Upper lobe of left lung (tissue), 6 donors: Measurements from ENCODE around the gene ZHX3. TPM values are rescaled to one million over a fixed set of nuclear protein-coding genes. Genes with fewer than 3 reads are reported as not detected.

Experiments
- ATAC-seq, 2 donors: fragments of 200-7000 bp; cut with Tn5 transposase; one replicate each; pipeline ENCODE4 v1.9.1; 2022; ENCODE audit warnings: mild to moderate bottlenecking in 2 of 2, moderate library complexity in 2 of 2; ENCODE audit not compliant: low FRiP score in 2 of 2
- DNase-seq, 2 donors: peaks; one replicate each; pipeline ENCODE4 v3.0.0-alpha.2; 2019 to 2020
- H3K27ac ChIP-seq, 4 donors: fragments of 200-600 bp; sonication (generic); one replicate each; pipeline ENCODE4 v1.5.1; 2016 to 2019
- H3K27me3 ChIP-seq, 4 donors: fragments of 200-600 bp; sonication (generic); one replicate each; pipeline ENCODE4 v1.5.1; 2017 to 2019
- H3K36me3 ChIP-seq, 4 donors: fragments of 200-600 bp; sonication (generic); one replicate each; pipeline ENCODE4 v1.5.1; 2016 to 2019
- H3K4me1 ChIP-seq, 4 donors: fragments of 200-600 bp; sonication (generic); one replicate each; pipeline ENCODE4 v1.5.1; 2018 to 2019
- H3K4me3 ChIP-seq, 4 donors: fragments of 200-600 bp; sonication (generic); one replicate each; pipeline ENCODE4 v1.5.1; 2017 to 2019; ENCODE audit warnings: mild to moderate bottlenecking in 2 of 4, moderate library complexity in 1 of 4
- H3K9me3 ChIP-seq, 4 donors: fragments of 200-600 bp; sonication (generic); one replicate each; pipeline ENCODE4 v1.5.1; 2018 to 2019
- CTCF ChIP-seq, 6 experiments: fragments of 450-650 bp in 4 of 6; fragments of 200-600 bp in 2 of 6; sonication (generic) in 2 of 6; IDR thresholded peaks; one replicate each; pipeline ENCODE4 v1.5.1; 2016 to 2019; ENCODE audit warnings: antibody characterized with exemption in 6 of 6
- EP300 ChIP-seq, 4 donors: sonication (generic); formaldehyde crosslinking; IDR thresholded peaks; one replicate each; pipeline ENCODE4 v1.5.1; 2017; ENCODE audit warnings: antibody characterized with exemption in 4 of 4, control low read depth in 2 of 4
- POLR2A ChIP-seq, 4 donors: fragments of 450-650 bp; IDR thresholded peaks; one replicate each; pipeline ENCODE4 v1.5.1; 2016 to 2017; ENCODE audit warnings: antibody characterized with exemption in 4 of 4, mild to moderate bottlenecking in 2 of 4
- POLR2AphosphoS5 ChIP-seq, 2 donors: sonication (generic); formaldehyde crosslinking; IDR thresholded peaks; one replicate each; pipeline ENCODE4 v1.5.1; 2017; ENCODE audit warnings: antibody characterized with exemption in 2 of 2
- WGBS, 2 donors: methylation state at CpG; one replicate each; pipeline ENCODE4 v1.1.5; 2017 to 2018; 5-methylcytosine and 5-hydroxymethylcytosine counted together
- total RNA-seq, 6 donors: library from RNA; depleted of rRNA in 4 of 6; stranded (reverse); fragments of >200 nt in 4 of 6; gene quantifications; one replicate each; pipeline versions ENCODE4 v1.1.0 to v1.2.1, GENCODE V29; 2016 to 2021
- donor health status: DM: no; HTN: no; CAD: no; lungs with moderate emphysema.
- donor health status: DM: no; HTN: yes; CAD: no; lungs with severe emphysema.

ZHX3 gene
- total RNA-seq, 6 donors from 2014 or later, result 30.4 to 57.5 (median 44.9) TPM

GRCh38 chr20:41275301-41275731, 42.2 kb downstream of the ZHX3 start:
- Histone ChIP-seq H3K27ac (peak overlapping the region in 2 of 4 donors; percentile 14 to 40), H3K27me3 (no peaks in the 10 kb centered on the region), H3K4me3 (no peak overlapping the region), H3K36me3 (no peaks in the 10 kb centered on the region), H3K4me1 (peaks cover 10 to 19% (median 15%) of the 10 kb centered on the region in 4 donors), H3K9me3 (no peaks in the 10 kb centered on the region)
- DNase-seq (no peak), ATAC-seq (peak in 1 of 2 donors; percentile 66)
- WGBS, 2 donors, result 68 to 72% methylated on average over 4 of the region's 4 CpGs
- TF ChIP-seq POLR2A (IDR thresholded peaks at IDR 0.05) (no peak), CTCF (IDR thresholded peaks at IDR 0.05) (no peak), POLR2AphosphoS5 (IDR thresholded peaks at IDR 0.05) (no peak), EP300 (IDR thresholded peaks at IDR 0.05) (no peak)

- Histone ChIP-seq H3K9me3 (no peaks in the 10 kb centered on the region), H3K36me3 (no peaks in the 10 kb centered on the region), H3K4me3 (no peak overlapping the region), H3K27me3 (no peaks in the 10 kb centered on the region), H3K27ac (no peak overlapping the region), H3K4me1 (peaks cover 4 to 10% (median 5%) of the 10 kb centered on the region in 4 donors)
- no peak for TF ChIP-seq POLR2A (IDR thresholded peaks at IDR 0.05)
- no peak for TF ChIP-seq POLR2AphosphoS5 (IDR thresholded peaks at IDR 0.05)
- no peak for TF ChIP-seq CTCF (IDR thresholded peaks at IDR 0.05)
- TF ChIP-seq EP300 (IDR thresholded peaks at IDR 0.05), result no peak
- 75% methylated on average over 5 of the region's 5 CpGs for WGBS, 2 donors
- DNase-seq (no peak), ATAC-seq (no peak)
Measured at GRCh38 chr20:41274152-41274551, 43.4 kb downstream of the ZHX3 start.

GRCh38 chr20:41273445-41273844, 44.1 kb downstream of the ZHX3 start:
- H3K4me3 ChIP-seq, result no peak overlapping the region
- no peaks in the 10 kb centered on the region for H3K9me3 ChIP-seq
- no peaks in the 10 kb centered on the region for H3K36me3 ChIP-seq
- no peak for ATAC-seq
- H3K4me1 ChIP-seq, result peaks cover 0 to 7% (median 1%) of the 10 kb centered on the region in 4 donors
- no peak for TF ChIP-seq EP300 (IDR thresholded peaks at IDR 0.05)
- H3K27me3 ChIP-seq, result no peaks in the 10 kb centered on the region
- no peak for DNase-seq
- no peak overlapping the region for H3K27ac ChIP-seq

- H3K27me3 ChIP-seq, result no peaks in the 10 kb centered on the region
- H3K9me3 ChIP-seq, result no peaks in the 10 kb centered on the region
- DNase-seq, result no peak
- H3K27ac ChIP-seq, result no peak overlapping the region
- peaks cover 0 to 7% (median 1%) of the 10 kb centered on the region in 4 donors for H3K4me1 ChIP-seq
- no peak overlapping the region for H3K4me3 ChIP-seq
- peaks cover 0 to under 1% (median under 1%) of the 10 kb centered on the region in 4 donors for H3K36me3 ChIP-seq
- ATAC-seq, result no peak
- no peak for TF ChIP-seq POLR2AphosphoS5 (IDR thresholded peaks at IDR 0.05)
- no peak for TF ChIP-seq POLR2A (IDR thresholded peaks at IDR 0.05)
- TF ChIP-seq CTCF (IDR thresholded peaks at IDR 0.05), result no peak
- no peak for TF ChIP-seq EP300 (IDR thresholded peaks at IDR 0.05)
- whole genome bisulfite sequencing, 2 donors, result 48 to 88% methylated on average over 1 of the region's 1 CpG
Measured at GRCh38 chr20:41272339-41272738, 45.2 kb downstream of the ZHX3 start.

GRCh38 chr20:41268917-41269652, 48.4 kb downstream of the ZHX3 start:
- 87% methylated on average over 4 of the region's 4 CpGs for WGBS, 2 donors
- Histone ChIP-seq H3K4me1 (no peaks in the 10 kb centered on the region), H3K4me3 (no peak overlapping the region), H3K27me3 (no peaks in the 10 kb centered on the region), H3K36me3 (peaks cover 0 to 5% (median 2%) of the 10 kb centered on the region in 4 donors), H3K9me3 (no peaks in the 10 kb centered on the region), H3K27ac (no peak overlapping the region)
- ATAC-seq (no peak), DNase-seq (no peak)
- no peak for TF ChIP-seq POLR2A (IDR thresholded peaks at IDR 0.05)
- TF ChIP-seq EP300 (IDR thresholded peaks at IDR 0.05), result no peak
- TF ChIP-seq CTCF (IDR thresholded peaks at IDR 0.05), result no peak
- no peak for TF ChIP-seq POLR2AphosphoS5 (IDR thresholded peaks at IDR 0.05)
